ENCODE data around the gene KRTAP9-6.
A peak's percentile ranks its signal among the peaks of the same experiment; 100 is the strongest.
"Not testable (repeated sequence)": the region's sequence is repeated elsewhere in the genome, so short reads cannot be mapped to it uniquely, and the experiment has no call there.

The KRTAP9-6 gene

DNA sequence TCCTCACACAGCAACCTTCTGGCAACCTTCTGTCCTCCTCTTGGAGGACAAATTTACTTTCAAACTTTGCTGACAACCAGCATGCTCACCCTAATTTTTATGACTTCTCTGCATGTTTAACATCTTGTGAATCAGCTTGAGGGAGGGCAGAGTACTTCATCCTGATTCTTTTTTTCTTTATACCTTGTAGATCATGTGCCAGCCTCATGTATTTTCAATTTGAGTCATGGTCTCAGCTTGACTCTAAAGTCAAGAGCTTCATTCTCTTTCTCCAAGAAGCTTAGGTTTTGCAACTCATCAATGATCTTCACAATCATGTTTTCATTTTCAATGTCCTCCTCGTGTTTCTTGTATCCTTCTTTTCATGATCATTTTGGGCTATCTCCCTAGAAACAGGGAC, 6.7 kb downstream of the KRTAP9-6 start:
- DNase-seq (ENCODE audit: low spot score): no peak

DNA sequence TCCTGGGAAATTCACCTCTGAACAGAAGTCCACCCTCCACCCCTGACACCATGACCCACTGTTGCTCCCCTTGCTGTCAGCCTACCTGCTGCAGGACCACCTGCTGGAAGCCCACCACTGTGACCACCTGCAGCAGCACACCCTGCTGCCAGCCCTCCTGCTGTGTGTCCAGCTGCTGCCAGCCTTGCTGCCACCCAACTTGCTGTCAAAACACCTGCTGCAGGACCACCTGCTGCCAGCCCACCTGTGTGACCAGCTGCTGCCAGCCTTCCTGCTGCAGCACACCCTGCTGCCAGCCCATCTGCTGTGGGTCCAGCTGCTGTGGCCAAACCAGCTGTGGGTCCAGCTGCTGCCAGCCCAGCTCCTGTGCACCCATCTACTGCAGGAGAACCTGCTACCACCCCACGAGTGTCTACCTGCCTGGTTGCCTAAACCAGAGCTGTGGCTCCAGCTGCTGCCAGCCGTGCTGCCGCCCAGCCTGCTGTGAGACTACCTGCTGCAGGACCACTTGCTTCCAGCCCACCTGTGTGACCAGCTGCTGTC, 10.5 kb downstream of the KRTAP9-6 start, which contains the start of gene KRTAP9-7:
TSS of gene KRTAP9-7 (plus strand) at position 51 of the 543 bp plus-strand sequence. CDS start at position 51, 0 bp downstream.
- DNase-seq (ENCODE audit: low spot score): not testable (repeated sequence)

GRCh38 chr17:41278176-41278955, 13.2 kb downstream of the KRTAP9-6 start:
- no peak for DNase-seq (ENCODE audit: low spot score)

GRCh38 chr17:41284043-41284442, 18.9 kb downstream of the KRTAP9-6 start:
- no peak for DNase-seq (ENCODE audit: low spot score)

DNA sequence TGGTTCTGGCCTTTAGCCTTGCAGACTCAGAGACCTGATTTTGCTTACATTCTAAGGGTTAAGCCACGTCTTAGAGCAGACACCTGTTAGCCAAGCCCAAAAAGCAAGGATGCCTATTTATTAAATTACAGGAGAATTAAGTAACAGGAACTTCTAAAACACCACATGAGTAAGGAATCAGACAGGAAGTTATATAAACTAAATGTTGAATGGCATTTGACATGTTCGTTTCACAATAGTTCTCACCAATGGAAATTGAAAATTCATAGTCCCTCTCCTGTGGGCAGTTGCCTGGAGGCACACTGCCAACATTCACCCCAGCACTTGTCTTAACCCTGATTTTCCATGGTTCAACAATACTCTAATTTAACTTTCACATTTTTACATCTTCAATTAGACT, 19.4 kb downstream of the KRTAP9-6 start:
- no peak for DNase-seq (ENCODE audit: low spot score)

GRCh38 chr17:41287050-41287449, 21.9 kb downstream of the KRTAP9-6 start:
- no peak for DNase-seq (ENCODE audit: low spot score)

GRCh38 chr17:41294016-41294415, 28.8 kb downstream of the KRTAP9-6 start:
- no peak for DNase-seq (ENCODE audit: low spot score)

- no peak for DNase-seq (ENCODE audit: low spot score)
These were observed 31.7 kb downstream of the KRTAP9-6 start for GRCh38 chr17:41296846-41297245.

GRCh38 chr17:41298458-41299135, 33.4 kb downstream of the KRTAP9-6 start:
- no peak for DNase-seq (ENCODE audit: low spot score)

GRCh38 chr17:41301204-41301790, 36.1 kb downstream of the KRTAP9-6 start:
- DNase-seq (ENCODE audit: low spot score): no peak

DNA sequence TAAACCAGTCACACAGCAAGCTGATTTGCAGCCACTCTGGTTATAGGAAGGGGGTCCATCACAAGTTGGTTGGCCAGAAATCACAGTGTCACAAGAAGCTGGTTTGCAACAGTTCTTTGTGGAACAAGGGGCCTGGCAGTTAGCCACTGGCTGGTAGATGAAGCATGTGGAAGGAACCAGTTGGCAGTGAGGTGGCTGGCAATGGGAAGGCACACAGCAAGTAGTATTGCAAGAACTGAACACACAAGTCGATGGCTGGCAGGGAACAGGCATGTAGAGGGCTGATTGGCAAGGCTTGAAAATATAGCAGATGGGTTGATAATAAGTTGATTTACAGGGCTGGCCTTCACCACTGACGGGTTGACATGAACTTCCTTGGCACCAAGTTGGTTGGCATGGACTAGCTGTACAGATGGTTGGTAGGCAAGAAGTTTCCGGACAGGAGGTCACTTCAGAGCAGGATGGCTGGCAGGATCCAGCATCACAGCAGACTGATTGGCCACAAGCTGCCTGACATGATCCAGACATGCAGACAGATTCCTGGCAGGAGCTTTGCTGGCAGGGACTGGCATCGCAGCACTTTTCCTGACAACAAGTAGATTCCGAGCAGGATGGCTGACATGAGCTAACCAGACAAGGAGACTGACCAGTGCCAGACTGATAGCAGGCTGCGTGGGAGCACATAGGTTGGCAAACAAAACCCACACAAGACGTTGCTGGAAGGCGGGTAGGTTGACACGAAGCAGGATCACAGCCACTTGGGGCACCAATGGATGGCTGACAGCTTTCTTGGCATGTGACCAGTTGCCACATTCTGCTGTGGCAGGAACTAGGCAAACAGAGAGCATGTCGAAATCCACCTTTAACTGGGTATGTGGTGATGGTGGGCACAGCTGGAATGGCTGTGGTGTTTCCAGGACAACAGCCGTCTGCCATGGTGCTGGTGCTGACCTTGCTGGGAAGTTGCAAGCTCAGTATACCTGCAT, 37.0 kb downstream of the KRTAP9-6 start, which contains the start of gene KRTAP29-1:
TSS of gene KRTAP29-1 (minus strand) at position 936 of the 986 bp plus-strand sequence. CDS start at position 936, 0 bp downstream.
- DNase-seq (ENCODE audit: low spot score): no peak

- no peak for DNase-seq (ENCODE audit: low spot score)
These were observed 37.8 kb downstream of the KRTAP9-6 start for GRCh38 chr17:41302981-41303380.

- DNase-seq (ENCODE audit: low spot score): no peak
These were observed 38.9 kb downstream of the KRTAP9-6 start for GRCh38 chr17:41304091-41304490.

DNA sequence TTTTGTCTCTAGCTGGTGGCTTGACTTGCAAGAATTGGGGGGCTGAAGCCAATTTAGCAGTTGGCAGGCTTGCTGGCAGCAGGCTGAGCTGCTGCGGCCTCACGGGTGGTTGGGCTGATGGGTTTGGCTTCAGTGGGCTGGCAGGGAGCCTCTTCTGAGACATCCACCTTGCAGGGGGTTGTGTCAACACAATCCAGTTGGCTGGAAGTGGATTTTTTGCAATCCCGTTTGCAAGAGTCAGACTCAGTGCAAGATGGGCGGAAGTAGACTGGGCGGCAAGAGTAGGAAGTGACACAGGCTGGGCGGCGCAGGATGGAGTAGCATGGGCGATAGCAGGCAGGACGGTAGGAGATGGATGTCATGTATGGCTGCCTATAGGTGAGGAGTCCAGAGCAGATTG, 42.5 kb downstream of the KRTAP9-6 start:
- DNase-seq (ENCODE audit: low spot score): no peak

GRCh38 chr17:41308251-41308917, 43.2 kb downstream of the KRTAP9-6 start:
- DNase-seq (ENCODE audit: low spot score): peak; percentile 31

- DNase-seq (ENCODE audit: low spot score): no peak
These were observed 43.8 kb downstream of the KRTAP9-6 start, which contains the start of gene KRTAP16-1 for GRCh38 chr17:41308918-41309359. KRTAP16-1 (minus strand) TSS chr17:41309309; CDS start chr17:41309253, 56 bp downstream.

DNA sequence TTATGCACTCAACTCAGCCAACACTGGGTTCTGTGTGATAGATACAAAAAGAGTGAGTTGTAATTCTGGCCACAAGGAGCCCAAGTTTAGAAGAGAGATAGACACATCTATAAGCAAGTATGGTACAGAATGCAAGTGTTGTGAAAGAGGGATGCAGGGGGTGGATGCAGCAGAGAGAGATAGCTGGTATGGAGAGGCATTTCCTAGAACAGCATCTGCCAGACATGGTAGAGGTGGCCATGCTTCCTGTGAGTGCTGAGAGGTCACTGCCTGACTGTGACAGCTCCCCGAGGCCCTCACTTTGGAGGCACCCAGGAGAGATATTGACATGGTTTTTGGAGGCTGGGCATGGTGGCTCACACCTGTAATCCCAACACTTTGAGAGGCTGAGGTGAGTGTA, 45.9 kb downstream of the KRTAP9-6 start:
- DNase-seq (ENCODE audit: low spot score): no peak

GRCh38 chr17:41315204-41315794, 50.1 kb downstream of the KRTAP9-6 start, which contains the start of gene KRTAP17-1:
KRTAP17-1 (minus strand) TSS chr17:41315710; CDS start chr17:41315650, 60 bp downstream.
- no peak for DNase-seq (ENCODE audit: low spot score)

Measured in NAMALWA (cell line).